K562 (cell line): ENCODE measurements around the gene PRR19. TPM values are rescaled to one million over a fixed set of nuclear protein-coding genes. Genes with fewer than 3 reads are reported as not detected.

Source experiments
- ARID1B ChIP-seq: fragments of 450-650 bp; IDR thresholded peaks from 2 replicates; pipeline ENCODE4 v1.6.1; 2016; ENCODE audit warnings: antibody characterized with exemption, mild to moderate bottlenecking, inconsistent platforms
- ATF3 ChIP-seq, 2 experiments: fragments of 450-650 bp in 1 of 2; sonication (generic) in 1 of 2; formaldehyde crosslinking in 1 of 2; IDR thresholded peaks in 1 of 2; conservative IDR thresholded peaks in 1 of 2; 2 replicates each; pipeline versions ENCODE4 v1.6.1 to v1.8.1; 2016 to 2023; ENCODE audit warnings: mild to moderate bottlenecking in 2 of 2, moderate library complexity in 2 of 2, inconsistent platforms in 1 of 2, missing genetic modification reagents in 1 of 2
- ATF6 ChIP-seq: sonication (generic); formaldehyde crosslinking; IDR thresholded peaks from 2 replicates; pipeline ENCODE4 v1.4.0; 2020; ENCODE audit warnings: mild to moderate bottlenecking, missing genetic modification reagents
- CBX1 ChIP-seq: sonication (generic); IDR thresholded peaks from 2 replicates; pipeline ENCODE4 v1.6.1; 2016; ENCODE audit warnings: antibody characterized with exemption, low read depth, mild to moderate bottlenecking
- HDAC1 ChIP-seq, 2 experiments: fragments of 450-650 bp; IDR thresholded peaks; 2 replicates each; pipeline ENCODE4 v1.6.1; 2016 to 2017; ENCODE audit warnings: inconsistent platforms in 1 of 2, mild to moderate bottlenecking in 1 of 2, moderate library complexity in 1 of 2
- HDGF ChIP-seq: fragments of 450-650 bp; IDR thresholded peaks from 2 replicates; pipeline ENCODE4 v1.6.1; 2016
- HLTF ChIP-seq: fragments of 450-650 bp; IDR thresholded peaks from 2 replicates; pipeline ENCODE4 v1.6.1; 2016
- HMG20A ChIP-seq: fragments of 450-650 bp; formaldehyde crosslinking; conservative IDR thresholded peaks from 2 replicates; pipeline ENCODE4 v1.4.0; 2020; ENCODE audit warnings: mild to moderate bottlenecking, mixed read lengths
- HMG20B ChIP-seq: fragments of 250-450 bp; sonication (Bioruptor Pico); IDR thresholded peaks from 2 replicates; pipeline ENCODE4 v1.5.0; 2021; ENCODE audit warnings: mild to moderate bottlenecking
- IRF9 ChIP-seq: fragments of 450-650 bp; IDR thresholded peaks from 2 replicates; pipeline ENCODE4 v1.6.1; 2016; ENCODE audit warnings: missing biosample characterization, missing genetic modification characterization
- LARP7 ChIP-seq: fragments of 450-650 bp; IDR thresholded peaks from 2 replicates; pipeline ENCODE4 v1.6.1; 2016
- NR2C2 ChIP-seq, 2 experiments: fragments of 200-800 bp in 1 of 2; sonication (Bioruptor generic) in 1 of 2; sonication (generic) in 1 of 2; formaldehyde crosslinking in 1 of 2; IDR thresholded peaks; 2 replicates each; pipeline versions ENCODE4 v1.6.1 to v1.8.0; 2016 to 2022; ENCODE audit warnings: mild to moderate bottlenecking in 1 of 2, missing compliant biosample characterization in 1 of 2, missing genetic modification characterization in 1 of 2, missing genetic modification reagents in 1 of 2
- SIX5 ChIP-seq, 2 experiments: IDR thresholded peaks; 2 replicates each; pipeline ENCODE4 v1.6.1; 2011; ENCODE audit warnings: low read length in 2 of 2, borderline replicate concordance in 1 of 2, low read depth in 1 of 2, mild to moderate bottlenecking in 1 of 2, moderate library complexity in 1 of 2; ENCODE audit not compliant: insufficient read depth in 1 of 2
- TAL1 ChIP-seq: fragments of 450-650 bp; IDR thresholded peaks from 2 replicates; pipeline ENCODE4 v1.6.1; 2016; ENCODE audit warnings: mild to moderate bottlenecking
- THAP7 ChIP-seq: fragments of 250-450 bp; sonication (Bioruptor Pico); IDR thresholded peaks from 2 replicates; pipeline ENCODE4 v1.5.0; 2021
- THRAP3 ChIP-seq: fragments of 450-650 bp; IDR thresholded peaks from 2 replicates; pipeline ENCODE4 v1.6.1; 2016; ENCODE audit warnings: mild to moderate bottlenecking, inconsistent platforms, borderline replicate concordance
- TOE1 ChIP-seq, 2 experiments: fragments of 450-650 bp in 1 of 2; sonication (generic) in 1 of 2; formaldehyde crosslinking in 1 of 2; IDR thresholded peaks; 2 replicates each; pipeline versions ENCODE4 v1.7.1 to v1.8.0; 2016 to 2022; ENCODE audit warnings: borderline replicate concordance in 2 of 2, mild to moderate bottlenecking in 2 of 2, antibody characterized with exemption in 1 of 2, inconsistent platforms in 1 of 2, low read depth in 1 of 2, missing genetic modification reagents in 1 of 2, moderate library complexity in 1 of 2
- ZBED1 ChIP-seq: IDR thresholded peaks from 2 replicates; pipeline ENCODE4 v1.6.1; 2014
- ZKSCAN3 ChIP-seq: fragments of 250-450 bp; sonication (Bioruptor Pico); IDR thresholded peaks from 2 replicates; pipeline ENCODE4 v1.4.0; 2020
- ZNF232 ChIP-seq: sonication (generic); formaldehyde crosslinking; IDR thresholded peaks from 2 replicates; pipeline ENCODE4 v1.8.0; 2022; ENCODE audit warnings: mild to moderate bottlenecking, missing genetic modification reagents
- ZNF347 ChIP-seq: fragments of 450-650 bp; formaldehyde crosslinking; IDR thresholded peaks from 2 replicates; pipeline ENCODE4 v1.4.0; 2020; ENCODE audit warnings: low read depth, mild to moderate bottlenecking, moderate library complexity
- ZNF584 ChIP-seq: fragments of 200-800 bp; sonication (Bioruptor generic); IDR thresholded peaks from 2 replicates; pipeline ENCODE4 v1.6.1; 2016; ENCODE audit warnings: low read depth, mild to moderate bottlenecking, missing genetic modification characterization, missing compliant biosample characterization
- ZNF76 ChIP-seq: fragments of 250-450 bp; sonication (Bioruptor Pico); IDR thresholded peaks from 2 replicates; pipeline ENCODE4 v1.4.0; 2020; ENCODE audit warnings: mild to moderate bottlenecking, moderate library complexity, borderline replicate concordance
- polyA plus RNA-seq, 8 experiments: library from polyadenylated mRNA; depleted of rRNA in 4 of 8; stranded (reverse) in 5 of 8; unstranded in 3 of 8; fragments of >200 nt; fragmentation: Nextera tagmentation in 2 of 8; fragmentation: Illumina TruSeq in 1 of 8; extraction: Ambion mirVana in 2 of 8; extraction: Trizol in 1 of 8; gene quantifications; 2 replicates each; pipeline versions ENCODE4 v1.2.1 to v1.2.3, GENCODE V29; 2011 to 2014; ENCODE audit warnings: inconsistent platforms in 1 of 8, missing spikeins in 1 of 8
- total RNA-seq, 7 experiments: library from RNA; depleted of rRNA in 6 of 7; stranded (reverse); fragments of >200 nt in 6 of 7; fragmentation: Illumina TruSeq in 2 of 7; extraction: Trizol in 2 of 7; gene quantifications; 2 replicates each; pipeline versions ENCODE4 v1.2.1 to v1.2.3, GENCODE V29; 2011 to 2021; ENCODE audit warnings: low replicate concordance in 1 of 7

The PRR19 gene
- total and polyA plus RNA-seq, 9 of the 15 experiments (the other 6 are each of a cell fraction or from before 2014, with no cell fraction given) = 0.10 to 1.6 (median 0.54) TPM

- TF ChIP-seq ATF3 (IDR thresholded peaks at IDR 0.05) = no peak
- no peak for TF ChIP-seq ATF3 (CRISPR knock-in tag; conservative IDR thresholded peaks at IDR 0.05)
- no peak for TF ChIP-seq ZNF76 (CRISPR knock-in tag)
- no peak for TF ChIP-seq THAP7 (CRISPR knock-in tag)
- no peak for TF ChIP-seq TOE1 (IDR thresholded peaks at IDR 0.05; ENCODE audit: borderline replicate concordance)
- no peak for TF ChIP-seq TOE1 (CRISPR knock-in tag; IDR thresholded peaks at IDR 0.05; ENCODE audit: borderline replicate concordance, low read depth)
- no peak for TF ChIP-seq THRAP3
- no peak for TF ChIP-seq ATF6 (CRISPR knock-in tag)
- no peak for TF ChIP-seq NR2C2 (CRISPR knock-in tag; IDR thresholded peaks at IDR 0.05)
- 0 out of 2 replicates have a peak, but pooled peaks have one; percentile 52 for TF ChIP-seq NR2C2 (tag; IDR thresholded peaks at IDR 0.05)
- no peak for TF ChIP-seq TAL1
- peak in 1 of 2 experiments; percentile 88; a peak in 2 of 4 replicates for TF ChIP-seq HDAC1 (IDR thresholded peaks at IDR 0.05)
- peak; percentile 27; the same call in 1 of the 2 replicates for TF ChIP-seq ARID1B
- TF ChIP-seq ZNF347 (CRISPR knock-in tag) = no peak
- no peak for TF ChIP-seq HMG20B (CRISPR knock-in tag)
- TF ChIP-seq CBX1 = no peak
- no peak for TF ChIP-seq SIX5 (IDR thresholded peaks at IDR 0.05; ENCODE audit: borderline replicate concordance in 1 of 2, insufficient read depth in 1 of 2, low read depth in 1 of 2, low read length in 2 of 2)
- 0 out of 2 replicates have a peak, but pooled peaks have one; percentile 77 for TF ChIP-seq HDGF
- 0 out of 2 replicates have a peak, but pooled peaks have one; percentile 67 for TF ChIP-seq LARP7
- no peak for TF ChIP-seq HLTF
- TF ChIP-seq ZNF232 (CRISPR knock-in tag) = no peak
- no peak for TF ChIP-seq ZNF584 (CRISPR knock-in tag)
- no peak for TF ChIP-seq IRF9 (tag)
- no peak for TF ChIP-seq ZBED1
- no peak for TF ChIP-seq ZKSCAN3 (CRISPR knock-in tag)
- no peak for TF ChIP-seq HMG20A
Measured at GRCh38 chr19:42269478-42270345, 32.2 kb upstream of the PRR19 start (continued).
